OCI-LY1 (cell line): ENCODE data around the gene LTBP1.

ENCODE experiments used
- H2AFZ ChIP-seq: fragments of 200-600 bp; sonication (generic), shearing (Covaris generic); 2 replicates; pipeline ENCODE4 v1.6.0; 2014; ENCODE audit warnings: antibody characterized with exemption, mild to moderate bottlenecking, low read length
- H3F3A ChIP-seq: fragments of 200-600 bp; sonication (generic), shearing (Covaris generic); 2 replicates; pipeline ENCODE4 v1.6.0; 2014; ENCODE audit warnings: mild to moderate bottlenecking, antibody characterized with exemption, low read length, moderate library complexity; ENCODE audit not compliant: insufficient read depth
- H3K27ac ChIP-seq: fragments of 200-600 bp; sonication (generic); 2 replicates; pipeline ENCODE4 v1.5.1; 2014; ENCODE audit warnings: low read length, mixed run types, mild to moderate bottlenecking, low read depth; ENCODE audit not compliant: poor library complexity, severe bottlenecking
- H3K27me3 ChIP-seq: fragments of 200-600 bp; sonication (generic); 2 replicates; pipeline ENCODE4 v1.6.0; 2014; ENCODE audit warnings: antibody characterized with exemption, mild to moderate bottlenecking, low read length, moderate library complexity; ENCODE audit not compliant: insufficient read depth
- H3K36me3 ChIP-seq: fragments of 200-600 bp; sonication (generic); 2 replicates; pipeline ENCODE4 v1.6.1; 2014; ENCODE audit warnings: mild to moderate bottlenecking, antibody characterized with exemption, low read length, moderate library complexity, mixed read lengths; ENCODE audit not compliant: insufficient read depth
- H3K4me1 ChIP-seq: fragments of 200-600 bp; sonication (generic); 2 replicates; pipeline ENCODE4 v1.5.1; 2014; ENCODE audit warnings: mild to moderate bottlenecking, low read length, moderate library complexity; ENCODE audit not compliant: insufficient read depth, severe bottlenecking
- H3K4me2 ChIP-seq: fragments of 200-600 bp; sonication (generic), shearing (Covaris generic); 2 replicates; pipeline ENCODE4 v1.6.1; 2014; ENCODE audit warnings: low read length
- H3K4me3 ChIP-seq: fragments of 200-600 bp; sonication (generic); 2 replicates; pipeline ENCODE4 v1.5.1; 2014; ENCODE audit warnings: low read length, low read depth, mild to moderate bottlenecking, mixed read lengths; ENCODE audit not compliant: poor library complexity, severe bottlenecking
- H3K79me2 ChIP-seq: fragments of 200-600 bp; shearing (Covaris generic); 2 replicates; pipeline ENCODE4 v1.6.1; 2016; ENCODE audit warnings: mixed run types, low read length, mixed read lengths; ENCODE audit not compliant: insufficient read depth
- H3K9ac ChIP-seq: fragments of 200-600 bp; sonication (generic), shearing (Covaris generic); 2 replicates; pipeline ENCODE4 v1.6.1; 2014; ENCODE audit warnings: mild to moderate bottlenecking, low read length, mixed read lengths
- H3K9me2 ChIP-seq: fragments of 200-600 bp; sonication (generic), shearing (Covaris generic); 2 replicates; pipeline ENCODE4 v1.6.1; 2014; ENCODE audit warnings: low read depth, mild to moderate bottlenecking, low read length, mixed read lengths
- H3K9me3 ChIP-seq: fragments of 200-600 bp; shearing (Covaris generic); 2 replicates; pipeline ENCODE4 v1.6.1; 2014; ENCODE audit warnings: low read length, mixed read lengths
- H4K20me1 ChIP-seq: fragments of 200-600 bp; sonication (generic), shearing (Covaris generic); 2 replicates; pipeline ENCODE4 v1.6.0; 2016; ENCODE audit warnings: mild to moderate bottlenecking, low read length; ENCODE audit not compliant: insufficient read depth
- EZH2 ChIP-seq: fragments of 200-600 bp; sonication (generic), shearing (Covaris generic); IDR thresholded peaks from 2 replicates; pipeline ENCODE4 v1.8.0; 2017; ENCODE audit warnings: borderline replicate concordance, mixed run types, mild to moderate bottlenecking, antibody characterized with exemption, low read length, moderate library complexity, mixed read lengths
- TF ChIP-seq, protein P1 (sequence below): fragments of 200-600 bp; sonication (generic), shearing (Covaris generic); IDR thresholded peaks from 2 replicates; pipeline ENCODE4 v1.5.1; 2017; ENCODE audit warnings: mild to moderate bottlenecking, antibody characterized with exemption, low read length, moderate library complexity, mixed read lengths

LTBP1 gene

DNA sequence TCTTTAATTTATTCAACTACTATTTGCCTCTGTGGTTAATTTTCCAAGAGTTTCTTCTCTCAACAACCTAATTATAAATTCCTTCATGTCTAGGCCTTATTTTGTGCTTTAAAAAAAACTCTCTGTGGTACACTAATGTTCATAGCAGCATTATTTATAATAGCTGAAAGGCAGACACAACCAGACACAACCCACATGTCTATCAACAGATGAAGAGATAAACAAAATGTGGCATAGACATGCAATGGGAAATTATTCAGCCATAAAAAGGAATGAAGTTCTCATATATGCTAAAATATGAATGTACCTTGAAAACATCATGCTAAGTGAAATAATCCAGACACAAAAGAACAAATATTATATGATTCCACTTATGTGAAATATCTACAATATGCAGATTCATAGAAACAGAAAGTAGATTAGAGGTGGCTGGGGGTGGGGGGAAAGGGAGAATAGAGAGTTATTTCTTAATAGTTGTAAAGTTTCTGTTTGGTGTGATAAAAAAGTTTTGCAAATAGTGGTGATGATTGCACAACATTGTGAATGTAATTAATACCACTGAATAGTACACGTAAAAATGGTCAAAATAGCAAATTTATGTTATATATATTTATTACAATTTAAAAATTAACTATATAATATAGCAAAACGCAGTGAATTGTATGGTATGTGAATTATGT lies 501.6 kb downstream of the LTBP1 start:
- Histone ChIP-seq H3K79me2 (no peaks in the 10 kb centered on the region), H3K4me1 (no peaks in the 10 kb centered on the region), H2AFZ (no peak overlapping the region), H3K27me3 (no peaks in the 10 kb centered on the region), H3K27ac (no peak overlapping the region), H3K9ac (no peak overlapping the region), H3K9me3 (no peaks in the 10 kb centered on the region), H3F3A (no peaks in the 10 kb centered on the region), H3K9me2 (no peaks in the 10 kb centered on the region), H3K36me3 (no peaks in the 10 kb centered on the region), H3K4me2 (no peak overlapping the region), H3K4me3 (no peak overlapping the region), H4K20me1 (no peaks in the 10 kb centered on the region)
- TF ChIP-seq, protein P1, sequence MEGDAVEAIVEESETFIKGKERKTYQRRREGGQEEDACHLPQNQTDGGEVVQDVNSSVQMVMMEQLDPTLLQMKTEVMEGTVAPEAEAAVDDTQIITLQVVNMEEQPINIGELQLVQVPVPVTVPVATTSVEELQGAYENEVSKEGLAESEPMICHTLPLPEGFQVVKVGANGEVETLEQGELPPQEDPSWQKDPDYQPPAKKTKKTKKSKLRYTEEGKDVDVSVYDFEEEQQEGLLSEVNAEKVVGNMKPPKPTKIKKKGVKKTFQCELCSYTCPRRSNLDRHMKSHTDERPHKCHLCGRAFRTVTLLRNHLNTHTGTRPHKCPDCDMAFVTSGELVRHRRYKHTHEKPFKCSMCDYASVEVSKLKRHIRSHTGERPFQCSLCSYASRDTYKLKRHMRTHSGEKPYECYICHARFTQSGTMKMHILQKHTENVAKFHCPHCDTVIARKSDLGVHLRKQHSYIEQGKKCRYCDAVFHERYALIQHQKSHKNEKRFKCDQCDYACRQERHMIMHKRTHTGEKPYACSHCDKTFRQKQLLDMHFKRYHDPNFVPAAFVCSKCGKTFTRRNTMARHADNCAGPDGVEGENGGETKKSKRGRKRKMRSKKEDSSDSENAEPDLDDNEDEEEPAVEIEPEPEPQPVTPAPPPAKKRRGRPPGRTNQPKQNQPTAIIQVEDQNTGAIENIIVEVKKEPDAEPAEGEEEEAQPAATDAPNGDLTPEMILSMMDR: no peak
- TF ChIP-seq EZH2: no peak
